ENCODE results near the gene RUFY3. TPM values are rescaled to one million over a fixed set of nuclear protein-coding genes. Genes with fewer than 3 reads are reported as not detected.

The RUFY3 gene
- total RNA-seq, 1 experiment from 2014 or later, result 42.7 TPM

GRCh38 chr4:70753630-70754029 is 31.9 kb downstream of the RUFY3 start:
- H3K4me3 Mint-ChIP-seq (ENCODE audit: unreplicated experiment), result no peak overlapping the region
- ChIA-PET CTCF (interaction anchor here (0.8 to 1.6 kb wide), 3 partner anchors 9 to 998 kb away, joined by 3 to 4 read pairs (median 3); no protein-coding TSS in a partner anchor), POLR2A (no interaction called here)
- no peak for DNase-seq (ENCODE audit: unreplicated experiment)
- H3K27me3 Mint-ChIP-seq (ENCODE audit: insufficient read depth, unreplicated experiment), result no peaks in the 10 kb centered on the region
- H3K4me1 Mint-ChIP-seq (ENCODE audit: insufficient read depth, unreplicated experiment), result no peaks in the 10 kb centered on the region
- H3K36me3 Mint-ChIP-seq (ENCODE audit: insufficient read depth, unreplicated experiment), result no peaks in the 10 kb centered on the region
- no peaks in the 10 kb centered on the region for H3K9me3 Mint-ChIP-seq (ENCODE audit: unreplicated experiment)
- intact Hi-C loops (cut with micrococcal nuclease), result no loop called here
- BruUV-seq (replicated peaks), result no TSS peak
- TF ChIP-seq CTCF (IDR thresholded peaks at IDR 0.05; ENCODE audit: unreplicated experiment), result no peak
- H3K27ac Mint-ChIP-seq (ENCODE audit: low read depth, unreplicated experiment), result no peak overlapping the region

DNA sequence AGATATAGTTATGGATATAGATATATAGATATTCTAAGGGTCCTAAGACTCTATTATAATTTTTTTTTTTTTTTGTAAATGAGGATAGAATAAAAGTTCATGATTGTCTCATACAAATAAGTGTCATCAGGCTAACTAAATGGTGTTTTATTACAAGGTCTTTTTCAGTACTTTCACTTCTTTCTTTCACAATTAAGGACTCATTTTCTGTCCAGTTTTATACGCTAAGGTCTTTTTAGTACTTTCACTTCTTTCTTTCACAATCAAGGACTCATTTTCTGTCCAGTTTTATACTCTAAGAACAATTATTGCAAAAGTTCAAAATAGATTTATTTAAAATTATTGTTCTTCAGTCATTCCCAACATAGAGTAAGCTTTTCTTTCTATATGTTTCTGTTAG is 32.7 kb downstream of the RUFY3 start:
- ChIA-PET CTCF (interaction anchor here (0.9 to 1.3 kb wide), 3 partner anchors 20 to 999 kb away, joined by 3 read pairs; no protein-coding TSS in a partner anchor), POLR2A (interaction anchor here (0.7 kb wide), 1 partner anchor 894 kb away, joined by 3 read pairs; the partner anchor contains the start of gene SULT1E1)
- Mint-ChIP-seq H3K36me3 (ENCODE audit: insufficient read depth, unreplicated experiment) (no peaks in the 10 kb centered on the region), H3K27ac (ENCODE audit: low read depth, unreplicated experiment) (no peak overlapping the region), H3K4me3 (ENCODE audit: unreplicated experiment) (no peak overlapping the region), H3K27me3 (ENCODE audit: insufficient read depth, unreplicated experiment) (no peaks in the 10 kb centered on the region), H3K9me3 (ENCODE audit: unreplicated experiment) (no peaks in the 10 kb centered on the region), H3K4me1 (ENCODE audit: insufficient read depth, unreplicated experiment) (no peaks in the 10 kb centered on the region)
- no peak for TF ChIP-seq CTCF (IDR thresholded peaks at IDR 0.05; ENCODE audit: unreplicated experiment)
- DNase-seq (ENCODE audit: unreplicated experiment), result no peak
- intact Hi-C loops (cut with micrococcal nuclease), result no loop called here
- BruUV-seq (replicated peaks), result no TSS peak

DNA sequence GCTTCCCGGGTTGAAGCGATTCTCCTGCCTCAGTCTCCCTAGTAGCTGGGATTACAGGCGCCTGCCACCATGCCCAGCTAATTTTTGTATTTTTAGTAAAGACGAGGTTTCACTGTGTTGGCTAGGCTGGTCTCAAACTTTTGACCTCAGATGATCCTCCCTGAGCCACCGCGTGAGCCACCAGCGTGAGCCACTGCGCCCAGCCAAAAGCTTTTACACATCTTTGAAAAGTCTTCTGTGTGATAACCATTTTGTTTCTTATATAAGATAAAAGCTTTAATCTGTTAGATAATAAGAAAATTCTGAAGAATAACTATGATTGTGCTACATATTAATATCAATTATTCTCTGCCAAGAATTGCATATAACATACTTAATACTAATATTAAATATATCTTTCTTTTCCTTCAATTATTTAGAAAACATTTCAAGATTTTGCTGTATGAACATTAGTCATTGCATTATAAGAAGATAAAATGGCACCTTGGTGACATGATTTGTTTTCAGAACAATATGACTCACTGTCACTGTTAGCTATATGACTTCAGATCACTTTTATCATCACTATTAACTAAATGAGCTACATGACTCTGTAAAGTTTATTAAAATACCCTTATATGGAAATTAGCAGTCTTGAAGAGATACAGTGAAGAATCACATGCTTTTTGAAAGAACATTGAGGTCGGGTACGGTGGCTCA is 33.4 kb downstream of the RUFY3 start:
- H3K36me3 Mint-ChIP-seq (ENCODE audit: insufficient read depth, unreplicated experiment), result no peaks in the 10 kb centered on the region
- DNase-seq (ENCODE audit: unreplicated experiment), result no peak
- H3K4me1 Mint-ChIP-seq (ENCODE audit: insufficient read depth, unreplicated experiment), result no peaks in the 10 kb centered on the region
- no peak for TF ChIP-seq CTCF (IDR thresholded peaks at IDR 0.05; ENCODE audit: unreplicated experiment)
- H3K27ac Mint-ChIP-seq (ENCODE audit: low read depth, unreplicated experiment), result no peak overlapping the region
- no peaks in the 10 kb centered on the region for H3K9me3 Mint-ChIP-seq (ENCODE audit: unreplicated experiment)
- H3K4me3 Mint-ChIP-seq (ENCODE audit: unreplicated experiment), result no peak overlapping the region
- no TSS peak for BruUV-seq (replicated peaks)
- intact Hi-C loops (cut with micrococcal nuclease), result no loop called here
- CTCF ChIA-PET, result interaction anchor here (0.7 to 1.3 kb wide), 3 partner anchors 21 to 65 kb away, joined by 3 to 5 read pairs (median 3); no protein-coding TSS in a partner anchor
- POLR2A ChIA-PET, result interaction anchor here (0.6 to 0.7 kb wide), 2 partner anchors 16 to 895 kb away, joined by 3 read pairs; partner anchors contain the start of gene SULT1E1
- H3K27me3 Mint-ChIP-seq (ENCODE audit: insufficient read depth, unreplicated experiment), result no peaks in the 10 kb centered on the region

DNA sequence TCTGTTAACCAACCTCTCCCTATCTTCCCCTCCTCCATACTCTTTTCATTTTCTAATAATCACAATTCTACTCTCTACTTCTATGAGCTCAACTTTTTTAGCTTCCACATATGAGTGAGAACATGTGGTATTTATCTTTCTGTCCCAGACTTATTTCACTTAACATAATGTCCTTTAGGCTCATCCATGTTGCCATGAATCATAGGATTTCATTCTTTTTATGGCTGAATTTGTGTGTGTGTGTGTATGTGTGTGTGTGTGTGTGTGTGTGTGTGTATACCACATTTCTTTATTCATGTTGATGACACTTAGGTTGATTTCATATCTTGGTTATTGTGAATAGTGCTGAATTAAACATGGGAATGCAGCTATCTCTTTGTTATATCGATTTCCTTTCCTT is 37.4 kb downstream of the RUFY3 start:
- Mint-ChIP-seq H3K27ac (ENCODE audit: low read depth, unreplicated experiment) (no peak overlapping the region), H3K36me3 (ENCODE audit: insufficient read depth, unreplicated experiment) (peaks cover 12% of the 10 kb centered on the region), H3K27me3 (ENCODE audit: insufficient read depth, unreplicated experiment) (no peaks in the 10 kb centered on the region), H3K4me3 (ENCODE audit: unreplicated experiment) (no peak overlapping the region), H3K9me3 (ENCODE audit: unreplicated experiment) (no peaks in the 10 kb centered on the region), H3K4me1 (ENCODE audit: insufficient read depth, unreplicated experiment) (no peaks in the 10 kb centered on the region)
- no peak for DNase-seq (ENCODE audit: unreplicated experiment)
- no TSS peak for BruUV-seq (replicated peaks)
- no peak for TF ChIP-seq CTCF (IDR thresholded peaks at IDR 0.05; ENCODE audit: unreplicated experiment)
- ChIA-PET CTCF (interaction anchor here (0.6 to 1.4 kb wide), 9 partner anchors 13 to 510 kb away, joined by 3 to 7 read pairs (median 3); partner anchors contain the start of gene UTP3), POLR2A (interaction anchor here (1.2 to 2.4 kb wide), 3 partner anchors 9 to 55 kb away, joined by 4 to 15 read pairs (median 4); no protein-coding TSS in a partner anchor)
- intact Hi-C loops (cut with micrococcal nuclease), result no loop called here
